HG03066 (cell line): ENCODE data around the gene TMA7B.

ENCODE experiments used
- ATAC-seq: cut with Tn5 transposase; IDR thresholded peaks from one replicate; pipeline ENCODE4 v1.9.1; 2021; ENCODE audit warnings: low read depth; ENCODE audit not compliant: unreplicated experiment

Gene TMA7B

GRCh38 chr22:39959640-39960447, at the start of gene TMA7B:
Gene TMA7B, plus strand, starts transcription at chr22:39960397. Its CDS starts 3,978 bp downstream, at chr22:39964375.
- ATAC-seq: no peak

- no peak for ATAC-seq
Observed at GRCh38 chr22:39910876-39911613, 49.2 kb upstream of the TMA7B start.

- ATAC-seq: no peak
Observed at GRCh38 chr22:39913321-39913720, 46.9 kb upstream of the TMA7B start.

- no peak for ATAC-seq
Observed at GRCh38 chr22:39913886-39914285, 46.3 kb upstream of the TMA7B start.

- no peak for ATAC-seq
Observed at GRCh38 chr22:39914584-39914983, 45.6 kb upstream of the TMA7B start.

- no peak for ATAC-seq
Observed at GRCh38 chr22:39915295-39915726, 44.9 kb upstream of the TMA7B start.

GRCh38 chr22:39916496-39916895, 43.7 kb upstream of the TMA7B start:
- ATAC-seq: no peak

- ATAC-seq: no peak
Observed at GRCh38 chr22:39917197-39917643, 43.0 kb upstream of the TMA7B start.

- ATAC-seq: no peak
Observed at GRCh38 chr22:39917776-39918495, 42.3 kb upstream of the TMA7B start.

- ATAC-seq: no peak
Observed at GRCh38 chr22:39920134-39920743, 40.0 kb upstream of the TMA7B start.

GRCh38 chr22:39923696-39924095, 36.5 kb upstream of the TMA7B start:
- no peak for ATAC-seq

- no peak for ATAC-seq
Observed at GRCh38 chr22:39924286-39924685, 35.9 kb upstream of the TMA7B start.

GRCh38 chr22:39925273-39925672, 34.9 kb upstream of the TMA7B start:
- ATAC-seq: no peak

- ATAC-seq: no peak
Observed at GRCh38 chr22:39925909-39926679, 34.1 kb upstream of the TMA7B start.

- no peak for ATAC-seq
Observed at GRCh38 chr22:39926753-39927152, 33.4 kb upstream of the TMA7B start.

- no peak for ATAC-seq
Observed at GRCh38 chr22:39927544-39927943, 32.7 kb upstream of the TMA7B start.

GRCh38 chr22:39928536-39929520, 31.4 kb upstream of the TMA7B start:
- ATAC-seq: no peak

- ATAC-seq: no peak
Observed at GRCh38 chr22:39931251-39931650, 28.9 kb upstream of the TMA7B start.

- no peak for ATAC-seq
Observed at GRCh38 chr22:39932166-39932565, 28.0 kb upstream of the TMA7B start.
